K562 (cell line): ENCODE data around the gene SLC26A11. TPM values are rescaled to one million over a fixed set of nuclear protein-coding genes. Genes with fewer than 3 reads are reported as not detected.

Experiments
- E2F5 ChIP-seq: sonication (generic); formaldehyde crosslinking; IDR thresholded peaks from 2 replicates; pipeline ENCODE4 v1.8.0; 2022; ENCODE audit warnings: mild to moderate bottlenecking, missing genetic modification reagents
- EP400 ChIP-seq: fragments of 450-650 bp; IDR thresholded peaks from 2 replicates; pipeline ENCODE4 v1.6.1; 2017; ENCODE audit warnings: antibody characterized with exemption, mild to moderate bottlenecking, moderate library complexity
- HMGN3 ChIP-seq: IDR thresholded peaks from 2 replicates; pipeline ENCODE4 v1.6.1; 2011; ENCODE audit warnings: borderline replicate concordance, low read depth, mild to moderate bottlenecking, mixed read lengths, low read length; ENCODE audit not compliant: insufficient read length; ENCODE audit errors: extremely low read depth
- KAT7 ChIP-seq: sonication (generic); formaldehyde crosslinking; IDR thresholded peaks from 2 replicates; pipeline ENCODE4 v1.8.0; 2022; ENCODE audit warnings: missing genetic modification reagents, mild to moderate bottlenecking, borderline replicate concordance
- MCM5 ChIP-seq: fragments of 450-650 bp; IDR thresholded peaks from 2 replicates; pipeline ENCODE4 v1.6.1; 2016; ENCODE audit warnings: low read depth
- MGA ChIP-seq: fragments of 450-650 bp; IDR thresholded peaks from 2 replicates; pipeline ENCODE4 v1.6.1; 2016; ENCODE audit warnings: mild to moderate bottlenecking, moderate library complexity
- MNT ChIP-seq, 2 experiments: fragments of 450-650 bp; conservative IDR thresholded peaks; 2 replicates each; pipeline ENCODE4 v1.6.1; 2017; ENCODE audit warnings: mild to moderate bottlenecking in 2 of 2, moderate library complexity in 2 of 2
- ZNF197 ChIP-seq: fragments of 200-800 bp; sonication (Bioruptor generic); IDR thresholded peaks from 2 replicates; pipeline ENCODE4 v1.6.1; 2016; ENCODE audit warnings: low read depth, missing genetic modification characterization, missing compliant biosample characterization
- polyA plus RNA-seq, 8 experiments: library from polyadenylated mRNA; depleted of rRNA in 4 of 8; stranded (reverse) in 5 of 8; unstranded in 3 of 8; fragments of >200 nt; fragmentation: Nextera tagmentation in 2 of 8; fragmentation: Illumina TruSeq in 1 of 8; extraction: Ambion mirVana in 2 of 8; extraction: Trizol in 1 of 8; gene quantifications; 2 replicates each; pipeline versions ENCODE4 v1.2.1 to v1.2.3, GENCODE V29; 2011 to 2014; ENCODE audit warnings: inconsistent platforms in 1 of 8, missing spikeins in 1 of 8
- total RNA-seq, 7 experiments: library from RNA; depleted of rRNA in 6 of 7; stranded (reverse); fragments of >200 nt in 6 of 7; fragmentation: Illumina TruSeq in 2 of 7; extraction: Trizol in 2 of 7; gene quantifications; 2 replicates each; pipeline versions ENCODE4 v1.2.1 to v1.2.3, GENCODE V29; 2011 to 2021; ENCODE audit warnings: low replicate concordance in 1 of 7

The SLC26A11 gene
- total and polyA plus RNA-seq, 9 of the 15 experiments (the other 6 are each of a cell fraction or from before 2014, with no cell fraction given) = 0.06 to 3.1 (median 1.2) TPM; not detected in 1

- no peak for TF ChIP-seq MGA
- TF ChIP-seq HMGN3 = peak; percentile 24
- TF ChIP-seq ZNF197 (CRISPR knock-in tag) = no peak
- no peak for TF ChIP-seq MCM5
- peak; percentile 4; the same call in 1 of the 2 replicates for TF ChIP-seq EP400
- no peak; a peak in 1 of 4 replicates for TF ChIP-seq MNT (conservative IDR thresholded peaks at IDR 0.05)
- 0 out of 2 replicates have a peak, but pooled peaks have one; percentile 45 for TF ChIP-seq KAT7 (CRISPR knock-in tag)
- TF ChIP-seq E2F5 (CRISPR knock-in tag) = no peak
Observed at GRCh38 chr17:80261159-80261894, 41.1 kb downstream of the SLC26A11 start (continued).
